Measurements from ENCODE around the gene PKMYT1.

DNA sequence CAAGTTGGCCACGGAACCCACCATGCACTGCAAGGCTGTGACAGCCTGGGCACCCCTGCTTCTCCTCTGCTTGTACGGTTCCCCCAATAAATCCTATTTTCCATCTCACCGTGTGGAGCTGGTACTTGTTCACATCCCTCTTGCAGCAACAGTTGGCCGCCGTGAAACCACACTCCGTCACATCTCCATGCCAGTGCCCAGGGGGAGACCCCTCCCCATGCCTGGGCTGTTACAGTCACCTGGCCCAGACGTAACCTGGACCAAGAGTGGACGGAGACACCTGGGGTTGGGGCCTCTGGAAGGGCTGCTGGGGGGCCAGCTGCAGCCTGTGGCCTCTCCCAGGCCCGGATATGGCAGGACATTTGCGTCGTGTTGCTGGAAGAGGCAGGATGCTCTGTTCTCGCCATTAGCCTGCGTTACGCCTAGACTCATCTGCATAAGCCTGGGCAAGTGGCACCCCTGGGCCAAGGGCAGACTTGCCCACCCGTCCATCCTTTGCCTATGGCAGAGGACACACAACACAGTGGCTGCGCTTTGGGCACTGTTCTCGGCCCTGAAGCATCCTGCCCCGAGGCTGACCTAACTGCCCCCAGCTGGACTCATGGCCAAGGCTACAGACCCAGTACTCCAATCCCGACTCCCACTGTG is 30.4 kb downstream of the PKMYT1 start:
- TF ChIP-seq, protein P1, sequence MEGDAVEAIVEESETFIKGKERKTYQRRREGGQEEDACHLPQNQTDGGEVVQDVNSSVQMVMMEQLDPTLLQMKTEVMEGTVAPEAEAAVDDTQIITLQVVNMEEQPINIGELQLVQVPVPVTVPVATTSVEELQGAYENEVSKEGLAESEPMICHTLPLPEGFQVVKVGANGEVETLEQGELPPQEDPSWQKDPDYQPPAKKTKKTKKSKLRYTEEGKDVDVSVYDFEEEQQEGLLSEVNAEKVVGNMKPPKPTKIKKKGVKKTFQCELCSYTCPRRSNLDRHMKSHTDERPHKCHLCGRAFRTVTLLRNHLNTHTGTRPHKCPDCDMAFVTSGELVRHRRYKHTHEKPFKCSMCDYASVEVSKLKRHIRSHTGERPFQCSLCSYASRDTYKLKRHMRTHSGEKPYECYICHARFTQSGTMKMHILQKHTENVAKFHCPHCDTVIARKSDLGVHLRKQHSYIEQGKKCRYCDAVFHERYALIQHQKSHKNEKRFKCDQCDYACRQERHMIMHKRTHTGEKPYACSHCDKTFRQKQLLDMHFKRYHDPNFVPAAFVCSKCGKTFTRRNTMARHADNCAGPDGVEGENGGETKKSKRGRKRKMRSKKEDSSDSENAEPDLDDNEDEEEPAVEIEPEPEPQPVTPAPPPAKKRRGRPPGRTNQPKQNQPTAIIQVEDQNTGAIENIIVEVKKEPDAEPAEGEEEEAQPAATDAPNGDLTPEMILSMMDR (conservative IDR thresholded peaks at IDR 0.05; ENCODE audit: low read depth in 2 of 2) = no peak
- TF ChIP-seq POLR2AphosphoS5 (IDR thresholded peaks at IDR 0.05; ENCODE audit: low read depth) = no peak
- TF ChIP-seq, protein P2, sequence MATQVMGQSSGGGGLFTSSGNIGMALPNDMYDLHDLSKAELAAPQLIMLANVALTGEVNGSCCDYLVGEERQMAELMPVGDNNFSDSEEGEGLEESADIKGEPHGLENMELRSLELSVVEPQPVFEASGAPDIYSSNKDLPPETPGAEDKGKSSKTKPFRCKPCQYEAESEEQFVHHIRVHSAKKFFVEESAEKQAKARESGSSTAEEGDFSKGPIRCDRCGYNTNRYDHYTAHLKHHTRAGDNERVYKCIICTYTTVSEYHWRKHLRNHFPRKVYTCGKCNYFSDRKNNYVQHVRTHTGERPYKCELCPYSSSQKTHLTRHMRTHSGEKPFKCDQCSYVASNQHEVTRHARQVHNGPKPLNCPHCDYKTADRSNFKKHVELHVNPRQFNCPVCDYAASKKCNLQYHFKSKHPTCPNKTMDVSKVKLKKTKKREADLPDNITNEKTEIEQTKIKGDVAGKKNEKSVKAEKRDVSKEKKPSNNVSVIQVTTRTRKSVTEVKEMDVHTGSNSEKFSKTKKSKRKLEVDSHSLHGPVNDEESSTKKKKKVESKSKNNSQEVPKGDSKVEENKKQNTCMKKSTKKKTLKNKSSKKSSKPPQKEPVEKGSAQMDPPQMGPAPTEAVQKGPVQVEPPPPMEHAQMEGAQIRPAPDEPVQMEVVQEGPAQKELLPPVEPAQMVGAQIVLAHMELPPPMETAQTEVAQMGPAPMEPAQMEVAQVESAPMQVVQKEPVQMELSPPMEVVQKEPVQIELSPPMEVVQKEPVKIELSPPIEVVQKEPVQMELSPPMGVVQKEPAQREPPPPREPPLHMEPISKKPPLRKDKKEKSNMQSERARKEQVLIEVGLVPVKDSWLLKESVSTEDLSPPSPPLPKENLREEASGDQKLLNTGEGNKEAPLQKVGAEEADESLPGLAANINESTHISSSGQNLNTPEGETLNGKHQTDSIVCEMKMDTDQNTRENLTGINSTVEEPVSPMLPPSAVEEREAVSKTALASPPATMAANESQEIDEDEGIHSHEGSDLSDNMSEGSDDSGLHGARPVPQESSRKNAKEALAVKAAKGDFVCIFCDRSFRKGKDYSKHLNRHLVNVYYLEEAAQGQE (IDR thresholded peaks at IDR 0.05; ENCODE audit: unreplicated experiment) = no peak
- no peak for TF ChIP-seq EZH2 (IDR thresholded peaks at IDR 0.05; ENCODE audit: low read depth, unreplicated experiment)
- TF ChIP-seq EZH2phosphoT487 (IDR thresholded peaks at IDR 0.05; ENCODE audit: unreplicated experiment) = no peak
- no peak for TF ChIP-seq CREB1 (CRISPR knock-in tag; IDR thresholded peaks at IDR 0.05; ENCODE audit: low read depth)
- TF ChIP-seq ZNF331 (CRISPR knock-in tag; IDR thresholded peaks at IDR 0.05; ENCODE audit: low read depth) = no peak
- TF ChIP-seq NANOG (IDR thresholded peaks at IDR 0.05; ENCODE audit: borderline replicate concordance) = no peak
- TF ChIP-seq ZNF114 (CRISPR knock-in tag; IDR thresholded peaks at IDR 0.05) = no peak
- TF ChIP-seq JUNB (IDR thresholded peaks at IDR 0.05; ENCODE audit: unreplicated experiment) = no peak

All from GM23338 (cell line).